HCT116 (cell line): ENCODE measurements around the gene MSRB3. TPM values are rescaled to one million over a fixed set of nuclear protein-coding genes. Genes with fewer than 3 reads are reported as not detected.

ENCODE experiments used
- ATAC-seq: fragments of 200-7000 bp; cut with Tn5 transposase; 2 replicates; pipeline ENCODE4 v1.9.1; 2020; ENCODE audit warnings: mild to moderate bottlenecking, moderate library complexity
- BruUV-seq: library from RNA; stranded (reverse); fragments of 400-500 nt; replicated peaks from 2 replicates; lab custom pipeline; 2021; lab: Mats Ljungman, UMichigan
- CTCF ChIA-PET: fragments of 300-600 bp; sonication (Branson Sonifier 250); formaldehyde crosslinking; loops from one replicate; lab custom pipeline; 2021; ENCODE audit warnings: antibody characterized with exemption; lab: Charles Lee
- POLR2A ChIA-PET: fragments of 300-600, 350-600 bp; sonication (Branson Sonifier 250); formaldehyde crosslinking; loops from one replicate; lab custom pipeline; 2021; ENCODE audit warnings: antibody characterized with exemption; lab: Charles Lee
- RAD21 ChIA-PET, 2 experiments: fragments of 300-600 bp; sonication (Branson Sonifier 250); formaldehyde crosslinking; loops; one replicate each; lab custom pipeline; 2023; ENCODE audit warnings: low total read pairs in 2 of 2; ENCODE audit not compliant: uncharacterized antibody in 2 of 2, unreplicated experiment in 2 of 2, low non-redundant PET in 1 of 2; lab: Charles Lee
- DNase-seq: peaks from one replicate; pipeline ENCODE4 v3.0.0-alpha.2; 2010; ENCODE audit warnings: low read depth, low spot score
- H2AFZ ChIP-seq: fragments of 200-600 bp; shearing (Covaris generic), sonication (generic); 2 replicates; pipeline ENCODE4 v1.6.1; 2017; ENCODE audit warnings: low read depth, mixed run types, mixed read lengths, antibody characterized with exemption, low read length; ENCODE audit not compliant: poor library complexity, severe bottlenecking
- H3K27ac ChIP-seq: 2 replicates; pipeline ENCODE4 v1.5.1; 2012; ENCODE audit warnings: low read depth, low read length
- H3K27me3 ChIP-seq: fragments of 200-600 bp; sonication (generic); 2 replicates; pipeline ENCODE4 v1.6.1; 2016; ENCODE audit warnings: mixed run types, low read length, mixed read lengths; ENCODE audit not compliant: insufficient read depth
- H3K36me3 ChIP-seq, 2 experiments: fragments of 200-500 bp in 1 of 2; fragments of 200-600 bp in 1 of 2; sonication (Bioruptor generic) in 1 of 2; sonication (generic) in 1 of 2; 2 replicates each; pipeline versions ENCODE4 v1.5.1 to v1.6.1; 2014 to 2016; ENCODE audit warnings: low read length in 2 of 2, inconsistent platforms in 1 of 2, mixed read lengths in 1 of 2, mixed run types in 1 of 2; ENCODE audit not compliant: insufficient read depth in 2 of 2, control insufficient read depth in 1 of 2
- H3K4me1 ChIP-seq, 2 experiments: fragments of 200-600 bp in 1 of 2; sonication (generic) in 1 of 2; 2 replicates each; pipeline versions ENCODE4 v1.5.1 to v1.6.1; 2012 to 2017; ENCODE audit warnings: low read length in 2 of 2, inconsistent platforms in 1 of 2, mild to moderate bottlenecking in 1 of 2, mixed read lengths in 1 of 2, mixed run types in 1 of 2, moderate library complexity in 1 of 2; ENCODE audit not compliant: insufficient read depth in 2 of 2, control insufficient read depth in 1 of 2
- H3K4me2 ChIP-seq: fragments of 200-600 bp; sonication (generic); 2 replicates; pipeline ENCODE4 v1.6.1; 2017; ENCODE audit warnings: mixed run types, low read length, mixed read lengths
- H3K4me3 ChIP-seq, 2 experiments: fragments of 200-600 bp in 1 of 2; sonication (generic) in 1 of 2; replicated peaks in 1 of 2; 2 replicates each; pipeline ENCODE4 v1.5.1; 2011 to 2016; ENCODE audit warnings: low read length in 2 of 2, control low read depth in 1 of 2, low read depth in 1 of 2, mild to moderate bottlenecking in 1 of 2, mixed read lengths in 1 of 2, mixed run types in 1 of 2
- H3K79me2 ChIP-seq: fragments of 200-600 bp; sonication (generic); 2 replicates; pipeline ENCODE4 v1.6.1; 2017; ENCODE audit warnings: mild to moderate bottlenecking, mixed run types, low read length, moderate library complexity, mixed read lengths; ENCODE audit not compliant: insufficient read depth
- H3K9ac ChIP-seq: fragments of 200-600 bp; sonication (generic); 2 replicates; pipeline ENCODE4 v1.6.1; 2016; ENCODE audit warnings: low read length, mixed read lengths
- H3K9me2 ChIP-seq: fragments of 200-600 bp; sonication (generic), shearing (Covaris generic); 2 replicates; pipeline ENCODE4 v1.6.1; 2017; ENCODE audit warnings: mixed run types, mild to moderate bottlenecking, moderate library complexity; ENCODE audit not compliant: insufficient read depth
- H3K9me3 ChIP-seq, 2 experiments: fragments of 200-500 bp in 1 of 2; fragments of 200-600 bp in 1 of 2; sonication (Bioruptor generic) in 1 of 2; sonication (generic) in 1 of 2; 2 replicates each; pipeline ENCODE4 v1.6.1; 2014 to 2017; ENCODE audit warnings: low read length in 2 of 2, mixed read lengths in 2 of 2, inconsistent platforms in 1 of 2, low read depth in 1 of 2, mild to moderate bottlenecking in 1 of 2, mixed run types in 1 of 2, moderate library complexity in 1 of 2; ENCODE audit not compliant: control insufficient read depth in 1 of 2, insufficient read depth in 1 of 2
- H4K20me1 ChIP-seq: fragments of 200-600 bp; sonication (generic), shearing (Covaris generic); 2 replicates; pipeline ENCODE4 v1.6.1; 2017; ENCODE audit warnings: mixed run types, mild to moderate bottlenecking, moderate library complexity; ENCODE audit not compliant: insufficient read depth
- CBX3 ChIP-seq: IDR thresholded peaks from 2 replicates; pipeline ENCODE4 v1.6.1; 2012; ENCODE audit warnings: low read depth
- CEBPB ChIP-seq: IDR thresholded peaks from 2 replicates; pipeline ENCODE4 v1.6.1; 2012; ENCODE audit warnings: low read depth
- EGR1 ChIP-seq: IDR thresholded peaks from 2 replicates; pipeline ENCODE4 v1.6.1; 2012; ENCODE audit warnings: low read depth
- ELF1 ChIP-seq: IDR thresholded peaks from 2 replicates; pipeline ENCODE4 v1.6.1; 2012; ENCODE audit warnings: low read depth, borderline replicate concordance
- EZH2 ChIP-seq: fragments of 200-600 bp; sonication (generic); IDR thresholded peaks from 2 replicates; pipeline ENCODE4 v1.6.1; 2017; ENCODE audit warnings: antibody characterized with exemption, mixed run types
- FOSL1 ChIP-seq: IDR thresholded peaks from 2 replicates; pipeline ENCODE4 v1.6.1; 2012; ENCODE audit warnings: low read depth
- JUND ChIP-seq: IDR thresholded peaks from 2 replicates; pipeline ENCODE4 v1.6.1; 2012
- POLR2A ChIP-seq: IDR thresholded peaks from 2 replicates; pipeline ENCODE4 v1.7.0; 2011; ENCODE audit warnings: borderline replicate concordance; ENCODE audit not compliant: insufficient read depth, insufficient read length; ENCODE audit errors: extremely low read depth
- POLR2AphosphoS5 ChIP-seq: IDR thresholded peaks from 2 replicates; pipeline ENCODE4 v1.6.1; 2011; ENCODE audit warnings: mild to moderate bottlenecking, low read depth, low read length, moderate library complexity
- RAD21 ChIP-seq: IDR thresholded peaks from 2 replicates; pipeline ENCODE4 v1.6.1; 2012; ENCODE audit warnings: low read depth, mild to moderate bottlenecking
- REST ChIP-seq: IDR thresholded peaks from 2 replicates; pipeline ENCODE4 v1.6.1; 2012; ENCODE audit warnings: low read depth
- SIN3A ChIP-seq: IDR thresholded peaks from 2 replicates; pipeline ENCODE4 v1.6.1; 2012; ENCODE audit warnings: low read depth
- SP1 ChIP-seq: IDR thresholded peaks from 2 replicates; pipeline ENCODE4 v1.6.1; 2012; ENCODE audit warnings: low read depth
- SRF ChIP-seq: IDR thresholded peaks from 2 replicates; pipeline ENCODE4 v1.6.1; 2012; ENCODE audit warnings: low read depth
- YY1 ChIP-seq: IDR thresholded peaks from 2 replicates; pipeline ENCODE4 v1.6.1; 2011; ENCODE audit warnings: low read length, low read depth, moderate library complexity, mild to moderate bottlenecking; ENCODE audit not compliant: insufficient replicate concordance; ENCODE audit errors: extremely low read depth
- ZFX ChIP-seq: fragments of 450-650 bp; IDR thresholded peaks from 2 replicates; pipeline ENCODE4 v1.6.1; 2017
- ZNF274 ChIP-seq: fragments of 200-500 bp; sonication (Bioruptor generic); IDR thresholded peaks from 2 replicates; pipeline ENCODE4 v1.6.1; 2014; ENCODE audit warnings: mild to moderate bottlenecking, low read depth, low read length, inconsistent platforms
- intact Hi-C: fragments of 100-400 bp; cut with micrococcal nuclease; formaldehyde crosslinking; loops from 2 replicates; pipeline ENCODE4 v1.10.0; 2022
- total RNA-seq: library from RNA; stranded (reverse); gene quantifications from one replicate; pipeline ENCODE4 v1.2.1, GENCODE V29; 2021; ENCODE audit not compliant: unreplicated experiment
- TF ChIP-seq, protein P1 (sequence below): IDR thresholded peaks from 2 replicates; pipeline ENCODE4 v1.6.1; 2012

The MSRB3 gene
- total RNA-seq, 1 experiment from 2014 or later, result 8.2 TPM

DNA sequence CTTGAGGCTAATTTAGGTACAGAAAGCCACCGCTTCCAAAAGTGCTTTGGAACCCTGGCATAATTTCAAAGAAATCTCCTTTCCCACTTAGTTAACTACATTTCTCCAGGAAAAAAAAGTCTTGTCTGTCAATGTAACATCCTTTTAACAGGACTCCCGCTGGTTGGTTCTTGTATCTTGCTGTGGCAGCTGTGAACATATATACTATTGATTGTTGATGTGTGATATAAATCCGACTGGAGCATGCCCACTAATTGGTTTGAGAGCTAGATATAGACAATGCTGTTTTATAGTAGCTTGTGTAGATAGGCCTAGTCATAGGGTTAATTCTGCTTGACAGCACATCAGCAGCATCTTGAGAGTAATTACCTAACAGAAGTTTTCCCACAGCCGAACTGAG lies 89.6 kb downstream of the MSRB3 start:
- intact Hi-C loops, result no loop called here
- ChIA-PET RAD21 (no interaction called here), POLR2A (no interaction called here)

DNA sequence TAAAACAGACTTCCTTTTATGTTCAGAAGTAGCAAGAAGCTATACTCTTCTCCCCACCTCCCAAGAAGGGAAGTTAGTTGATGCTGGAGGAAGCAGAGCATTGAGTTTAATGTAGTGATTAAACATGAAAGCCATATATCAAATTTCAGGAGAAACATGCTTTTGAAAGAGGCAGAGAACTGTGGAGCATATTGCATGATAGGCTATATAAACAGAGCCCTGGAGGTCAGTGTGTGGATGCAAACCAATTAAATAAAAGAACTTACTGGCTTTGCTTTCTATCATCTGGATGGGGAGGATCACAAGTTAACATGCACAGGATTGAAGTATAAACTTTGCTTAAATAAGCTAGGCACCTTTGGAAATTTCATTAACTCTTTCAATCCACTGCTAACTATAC lies 94.1 kb downstream of the MSRB3 start:
- H3K9ac ChIP-seq, result no peak overlapping the region
- no TSS peak for BruUV-seq
- H3K4me2 ChIP-seq, result no peak overlapping the region
- H3K79me2 ChIP-seq, result no peaks in the 10 kb centered on the region
- no peaks in the 10 kb centered on the region for H3K4me1 ChIP-seq
- ChIA-PET POLR2A (no interaction called here), CTCF (no interaction called here), RAD21 (no interaction called here)
- no peaks in the 10 kb centered on the region for H3K27me3 ChIP-seq
- no peak overlapping the region for H2AFZ ChIP-seq
- H3K9me3 ChIP-seq, result no peaks in the 10 kb centered on the region
- no peak overlapping the region for H3K4me3 ChIP-seq
- H4K20me1 ChIP-seq, result no peaks in the 10 kb centered on the region
- intact Hi-C loops, result no loop called here
- H3K27ac ChIP-seq, result no peak overlapping the region
- no peaks in the 10 kb centered on the region for H3K9me2 ChIP-seq
- H3K36me3 ChIP-seq, result no peaks in the 10 kb centered on the region
- ATAC-seq (no peak), DNase-seq (no peak)
- TF ChIP-seq, protein P1, sequence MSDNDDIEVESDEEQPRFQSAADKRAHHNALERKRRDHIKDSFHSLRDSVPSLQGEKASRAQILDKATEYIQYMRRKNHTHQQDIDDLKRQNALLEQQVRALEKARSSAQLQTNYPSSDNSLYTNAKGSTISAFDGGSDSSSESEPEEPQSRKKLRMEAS, result no peak
- TF ChIP-seq YY1 (no peak), REST (no peak), EGR1 (no peak), ELF1 (no peak), EZH2 (no peak), SIN3A (no peak), RAD21 (no peak), JUND (no peak), ZNF274 (no peak), POLR2AphosphoS5 (no peak), CEBPB (no peak), SRF (no peak), POLR2A (no peak), SP1 (no peak)

More for the DNA sequence above, 89.6 kb downstream of the MSRB3 start:
- H3K36me3 ChIP-seq, result no peaks in the 10 kb centered on the region
- no peak overlapping the region for H3K9ac ChIP-seq
- TF ChIP-seq SIN3A (no peak), EGR1 (no peak), JUND (no peak), YY1 (no peak), ELF1 (no peak), SP1 (no peak), ZNF274 (no peak), CEBPB (no peak), ZFX (no peak), SRF (no peak), CBX3 (no peak), FOSL1 (no peak), POLR2A (no peak), POLR2AphosphoS5 (no peak)
- TF ChIP-seq, protein P1, result no peak
- no peak for DNase-seq
- no peak overlapping the region for H2AFZ ChIP-seq
- H3K4me3 ChIP-seq, result no peak overlapping the region
- no peaks in the 10 kb centered on the region for H3K4me1 ChIP-seq
- no peaks in the 10 kb centered on the region for H3K27me3 ChIP-seq
- H3K9me2 ChIP-seq, result no peaks in the 10 kb centered on the region
- no peaks in the 10 kb centered on the region for H3K79me2 ChIP-seq
- H3K9me3 ChIP-seq, result no peaks in the 10 kb centered on the region
- no peak overlapping the region for H3K27ac ChIP-seq
- BruUV-seq, result no TSS peak
- no peak overlapping the region for H3K4me2 ChIP-seq
- CTCF ChIA-PET, result no interaction called here
- ATAC-seq, result no peak
- H4K20me1 ChIP-seq, result no peaks in the 10 kb centered on the region
